Panc1 (cell line): ENCODE results near the gene GNG7.

Experiments used
- POLR2AphosphoS5 ChIP-seq: IDR thresholded peaks from 2 replicates; pipeline ENCODE4 v1.6.1; 2012; ENCODE audit warnings: mild to moderate bottlenecking, low read depth, low read length, moderate library complexity
- TF ChIP-seq, protein P1 (sequence below): fragments of 450-650 bp; IDR thresholded peaks from 2 replicates; pipeline ENCODE4 v1.5.1; 2017; ENCODE audit warnings: mild to moderate bottlenecking

DNA sequence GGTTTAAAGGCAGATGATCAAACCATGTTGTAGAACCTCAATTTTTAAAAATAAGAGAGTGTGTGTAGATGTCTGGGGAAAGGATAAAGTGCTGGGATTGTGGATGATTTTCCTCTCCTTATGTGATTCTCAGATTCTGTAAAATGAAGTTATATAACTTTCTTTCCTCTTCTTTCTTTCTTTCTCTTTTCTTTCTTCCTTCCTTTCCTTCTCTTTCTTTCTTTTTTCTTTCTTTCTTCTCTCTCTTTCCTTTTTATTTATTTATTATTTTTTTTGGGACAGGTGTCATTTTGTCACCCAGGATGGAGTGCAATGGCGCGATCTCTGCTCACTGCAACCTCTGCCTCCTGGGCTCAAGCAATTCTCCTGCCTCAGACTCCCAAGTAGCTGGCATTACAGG lies 144.0 kb downstream of the GNG7 start:
- no peak for TF ChIP-seq POLR2AphosphoS5
- TF ChIP-seq, protein P1, sequence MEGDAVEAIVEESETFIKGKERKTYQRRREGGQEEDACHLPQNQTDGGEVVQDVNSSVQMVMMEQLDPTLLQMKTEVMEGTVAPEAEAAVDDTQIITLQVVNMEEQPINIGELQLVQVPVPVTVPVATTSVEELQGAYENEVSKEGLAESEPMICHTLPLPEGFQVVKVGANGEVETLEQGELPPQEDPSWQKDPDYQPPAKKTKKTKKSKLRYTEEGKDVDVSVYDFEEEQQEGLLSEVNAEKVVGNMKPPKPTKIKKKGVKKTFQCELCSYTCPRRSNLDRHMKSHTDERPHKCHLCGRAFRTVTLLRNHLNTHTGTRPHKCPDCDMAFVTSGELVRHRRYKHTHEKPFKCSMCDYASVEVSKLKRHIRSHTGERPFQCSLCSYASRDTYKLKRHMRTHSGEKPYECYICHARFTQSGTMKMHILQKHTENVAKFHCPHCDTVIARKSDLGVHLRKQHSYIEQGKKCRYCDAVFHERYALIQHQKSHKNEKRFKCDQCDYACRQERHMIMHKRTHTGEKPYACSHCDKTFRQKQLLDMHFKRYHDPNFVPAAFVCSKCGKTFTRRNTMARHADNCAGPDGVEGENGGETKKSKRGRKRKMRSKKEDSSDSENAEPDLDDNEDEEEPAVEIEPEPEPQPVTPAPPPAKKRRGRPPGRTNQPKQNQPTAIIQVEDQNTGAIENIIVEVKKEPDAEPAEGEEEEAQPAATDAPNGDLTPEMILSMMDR: no peak
